Vagina (tissue), 2 donors: ENCODE results near the gene CCDC180.

ENCODE experiments used
- CTCF ChIP-seq, 3 experiments: fragments of 450-650 bp in 2 of 3; fragments of 200-600 bp in 1 of 3; sonication (generic) in 1 of 3; IDR thresholded peaks; one replicate each; pipeline ENCODE4 v1.5.1; 2017 to 2019; ENCODE audit warnings: antibody characterized with exemption in 3 of 3, mild to moderate bottlenecking in 2 of 3, moderate library complexity in 2 of 3
- POLR2A ChIP-seq, 2 donors: fragments of 450-650 bp; IDR thresholded peaks; one replicate each; pipeline ENCODE4 v1.6.1; 2017; ENCODE audit warnings: antibody characterized with exemption in 2 of 2, mild to moderate bottlenecking in 2 of 2, moderate library complexity in 2 of 2

- no peak for TF ChIP-seq POLR2A (IDR thresholded peaks at IDR 0.05)
- TF ChIP-seq CTCF (IDR thresholded peaks at IDR 0.05): no peak
These were observed 368 bp upstream of the CCDC180 start for GRCh38 chr9:97307091-97307490.
